Kidney capillary endothelial cell (primary cell): Measurements from ENCODE around the gene TTC28.
"Not testable (repeated sequence)": the region's sequence is repeated elsewhere in the genome, so short reads cannot be mapped to it uniquely, and the experiment has no call there.

ENCODE experiments used
- DNase-seq: peaks from one replicate; pipeline ENCODE4 v3.0.0-alpha.2; 2018; ENCODE audit warnings: low spot score

TTC28 gene

GRCh38 chr22:28674121-28674563 lies 5.5 kb downstream of the TTC28 start:
- no peak for DNase-seq

GRCh38 chr22:28670756-28671155 lies 8.9 kb downstream of the TTC28 start:
- no peak for DNase-seq

GRCh38 chr22:28670161-28670560 lies 9.5 kb downstream of the TTC28 start:
- DNase-seq = no peak

GRCh38 chr22:28669387-28669786 lies 10.3 kb downstream of the TTC28 start:
- DNase-seq = no peak

- not testable (repeated sequence) for DNase-seq
These were observed 16.1 kb downstream of the TTC28 start for GRCh38 chr22:28663569-28663942.

- no peak for DNase-seq
These were observed 21.2 kb downstream of the TTC28 start for GRCh38 chr22:28658448-28658847.

GRCh38 chr22:28656181-28656580 lies 23.5 kb downstream of the TTC28 start:
- no peak for DNase-seq

GRCh38 chr22:28650463-28650862 lies 29.2 kb downstream of the TTC28 start:
- no peak for DNase-seq

GRCh38 chr22:28648792-28649191 lies 30.8 kb downstream of the TTC28 start:
- no peak for DNase-seq

- no peak for DNase-seq
These were observed 32.4 kb downstream of the TTC28 start for GRCh38 chr22:28647216-28647615.

GRCh38 chr22:28639321-28639720 lies 40.3 kb downstream of the TTC28 start:
- no peak for DNase-seq

GRCh38 chr22:28637225-28637624 lies 42.4 kb downstream of the TTC28 start:
- no peak for DNase-seq

GRCh38 chr22:28630177-28630574 lies 49.5 kb downstream of the TTC28 start:
- DNase-seq = no peak

- DNase-seq = no peak
These were observed 50.0 kb downstream of the TTC28 start for GRCh38 chr22:28629420-28630176.

GRCh38 chr22:28628766-28629165 lies 50.9 kb downstream of the TTC28 start:
- no peak for DNase-seq

- no peak for DNase-seq
These were observed 51.8 kb downstream of the TTC28 start for GRCh38 chr22:28627791-28628190.

- DNase-seq = no peak
These were observed 59.3 kb downstream of the TTC28 start for GRCh38 chr22:28620244-28620922.

- no peak for DNase-seq
These were observed 60.4 kb downstream of the TTC28 start for GRCh38 chr22:28619236-28619635.

- DNase-seq = not testable (repeated sequence)
These were observed 64.2 kb downstream of the TTC28 start for GRCh38 chr22:28615423-28615822.

GRCh38 chr22:28609921-28610320 lies 69.7 kb downstream of the TTC28 start:
- DNase-seq = no peak

- no peak for DNase-seq
These were observed 71.1 kb downstream of the TTC28 start for GRCh38 chr22:28608546-28608945.

- no peak for DNase-seq
These were observed 71.8 kb downstream of the TTC28 start for GRCh38 chr22:28607795-28608194.

GRCh38 chr22:28604966-28605761 lies 74.5 kb downstream of the TTC28 start:
- no peak for DNase-seq
